HEK293 (cell line): ENCODE results near the gene HOXD9.
A peak's percentile ranks its signal among the peaks of the same experiment; 100 is the strongest.

Experiments used
- CTCF ChIA-PET: fragments of 350-600 bp; formaldehyde crosslinking; extraction: SDS; loops from one replicate; lab custom pipeline; 2021; ENCODE audit warnings: antibody characterized with exemption; lab: Yijun Ruan, JAX
- POLR2A ChIA-PET: fragments of 300-600 bp; formaldehyde crosslinking; extraction: SDS; loops from one replicate; lab custom pipeline; 2020; ENCODE audit warnings: antibody characterized with exemption, inconsistent platforms; lab: Yijun Ruan, JAX
- H3K27ac ChIP-seq: fragments of 200-500 bp; sonication (Bioruptor generic); 2 replicates; pipeline ENCODE4 v1.5.1; 2014; ENCODE audit warnings: low read depth, low read length, control low read depth, inconsistent platforms; ENCODE audit errors: extremely low read depth
- H3K36me3 ChIP-seq, 2 experiments: fragments of 200-500 bp in 1 of 2; sonication (Bioruptor generic) in 1 of 2; 1 replicate in 1 of 2; 2 replicates in 1 of 2; pipeline ENCODE4 v1.5.1; 2014 to 2017; ENCODE audit warnings: inconsistent platforms in 2 of 2, low read length in 2 of 2; ENCODE audit not compliant: control insufficient read depth in 2 of 2, insufficient read depth in 1 of 2
- H3K4me1 ChIP-seq: fragments of 200-500 bp; sonication (Bioruptor generic); 2 replicates; pipeline ENCODE4 v1.5.1; 2014; ENCODE audit warnings: mild to moderate bottlenecking, low read length, inconsistent platforms; ENCODE audit not compliant: control insufficient read depth, insufficient read depth
- H3K4me3 ChIP-seq: 2 replicates; pipeline ENCODE4 v1.5.1; 2011; ENCODE audit warnings: low read depth, mild to moderate bottlenecking, control low read depth, low read length, moderate library complexity
- H3K9me3 ChIP-seq: fragments of 200-500 bp; sonication (Bioruptor generic); 2 replicates; pipeline ENCODE4 v1.5.1; 2014; ENCODE audit warnings: low read depth, low read length, inconsistent platforms; ENCODE audit not compliant: control insufficient read depth, insufficient read depth
- EGR2 ChIP-seq: fragments of 450-650 bp; formaldehyde crosslinking; IDR thresholded peaks from 2 replicates; pipeline ENCODE4 v1.5.1; 2016; ENCODE audit warnings: low read depth, missing biosample characterization, missing genetic modification characterization
- GLI2 ChIP-seq: fragments of 450-650 bp; formaldehyde crosslinking; IDR thresholded peaks from 2 replicates; pipeline ENCODE4; 2017; ENCODE audit warnings: missing biosample characterization, missing genetic modification characterization, low read depth, borderline replicate concordance
- ZBTB8A ChIP-seq: fragments of 450-650 bp; formaldehyde crosslinking; IDR thresholded peaks from 2 replicates; pipeline ENCODE4 v1.5.1; 2016; ENCODE audit warnings: missing biosample characterization, missing genetic modification characterization
- ZNF10 ChIP-seq: fragments of 450-650 bp; formaldehyde crosslinking; IDR thresholded peaks from 2 replicates; pipeline ENCODE4 v1.5.1; 2017; ENCODE audit warnings: missing biosample characterization, missing genetic modification characterization
- ZNF138 ChIP-seq: fragments of 450-650 bp; formaldehyde crosslinking; IDR thresholded peaks from 2 replicates; pipeline ENCODE4 v1.5.1; 2016; ENCODE audit warnings: missing biosample characterization, missing genetic modification characterization, borderline replicate concordance
- ZNF239 ChIP-seq: fragments of 450-650 bp; formaldehyde crosslinking; IDR thresholded peaks from 2 replicates; pipeline ENCODE4 v1.5.1; 2016; ENCODE audit warnings: missing biosample characterization, missing genetic modification characterization
- ZNF266 ChIP-seq: fragments of 450-650 bp; formaldehyde crosslinking; IDR thresholded peaks from 2 replicates; pipeline ENCODE4 v1.5.1; 2016; ENCODE audit warnings: missing biosample characterization, missing genetic modification characterization, low read depth
- ZNF341 ChIP-seq: fragments of 450-650 bp; formaldehyde crosslinking; IDR thresholded peaks from 2 replicates; pipeline ENCODE4; 2016; ENCODE audit warnings: low read depth, missing biosample characterization, missing genetic modification characterization
- ZNF404 ChIP-seq: fragments of 450-650 bp; formaldehyde crosslinking; IDR thresholded peaks from 2 replicates; pipeline ENCODE4 v1.5.1; 2017; ENCODE audit warnings: missing biosample characterization, missing genetic modification characterization
- ZNF501 ChIP-seq: fragments of 450-650 bp; formaldehyde crosslinking; IDR thresholded peaks from 2 replicates; pipeline ENCODE4 v1.5.1; 2016; ENCODE audit warnings: missing biosample characterization, missing genetic modification characterization
- ZNF624 ChIP-seq: fragments of 450-650 bp; formaldehyde crosslinking; IDR thresholded peaks from 2 replicates; pipeline ENCODE4 v1.5.1; 2017; ENCODE audit warnings: missing biosample characterization, missing genetic modification characterization
- ZNF768 ChIP-seq: fragments of 450-650 bp; formaldehyde crosslinking; IDR thresholded peaks from 2 replicates; pipeline ENCODE4 v1.5.1; 2018; ENCODE audit warnings: missing biosample characterization, mild to moderate bottlenecking, missing genetic modification characterization
- ZSCAN30 ChIP-seq: fragments of 450-650 bp; IDR thresholded peaks from 2 replicates; pipeline ENCODE4 v1.5.1; 2018; ENCODE audit warnings: missing biosample characterization, mild to moderate bottlenecking, missing genetic modification characterization, moderate library complexity
- TF ChIP-seq, protein P1 (sequence below): fragments of 450-650 bp; formaldehyde crosslinking; IDR thresholded peaks from 2 replicates; pipeline ENCODE4 v1.5.1; 2016; ENCODE audit warnings: missing biosample characterization, missing genetic modification characterization
- TF ChIP-seq, protein P2 (sequence below): IDR thresholded peaks from 2 replicates; pipeline ENCODE4 v1.6.1; 2011; ENCODE audit warnings: mild to moderate bottlenecking, low read depth, low read length, borderline replicate concordance
- TF ChIP-seq, protein P3 (sequence below): fragments of 450-650 bp; formaldehyde crosslinking; IDR thresholded peaks from 2 replicates; pipeline ENCODE4 v1.5.1; 2016; ENCODE audit warnings: missing biosample characterization, missing genetic modification characterization
- TF ChIP-seq, protein P4 (sequence below): fragments of 450-650 bp; formaldehyde crosslinking; IDR thresholded peaks from 2 replicates; pipeline ENCODE4 v1.5.1; 2016; ENCODE audit warnings: missing biosample characterization, missing genetic modification characterization, borderline replicate concordance
- TF ChIP-seq, protein P5 (sequence below): sonication (generic); formaldehyde crosslinking; IDR thresholded peaks from 2 replicates; pipeline ENCODE4 v1.8.1; 2022; ENCODE audit warnings: mild to moderate bottlenecking, moderate library complexity, missing genetic modification reagents

Gene HOXD9

DNA sequence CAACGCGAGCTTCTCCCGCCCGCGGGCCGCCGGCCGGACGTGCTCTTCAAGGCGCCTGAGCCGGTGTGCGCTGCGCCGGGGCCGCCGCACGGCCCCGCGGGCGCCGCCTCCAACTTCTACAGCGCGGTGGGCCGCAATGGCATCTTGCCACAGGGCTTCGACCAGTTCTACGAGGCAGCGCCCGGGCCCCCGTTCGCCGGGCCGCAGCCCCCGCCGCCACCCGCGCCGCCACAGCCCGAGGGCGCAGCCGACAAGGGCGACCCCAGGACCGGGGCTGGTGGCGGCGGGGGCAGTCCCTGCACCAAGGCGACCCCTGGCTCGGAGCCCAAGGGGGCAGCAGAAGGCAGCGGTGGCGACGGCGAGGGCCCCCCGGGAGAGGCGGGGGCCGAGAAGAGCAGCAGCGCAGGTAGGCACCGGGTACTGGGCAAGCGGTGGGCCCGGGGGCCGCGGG lies 14.8 kb upstream of the HOXD9 start:
- H3K4me1 ChIP-seq: peaks cover 6% of the 10 kb centered on the region; the same call in 1 of the 2 replicates
- peak overlapping the region; percentile 74 for H3K4me3 ChIP-seq
- TF ChIP-seq ZNF138 (tag by site-specific recombination) (no peak), ZNF404 (tag by site-specific recombination) (no peak), ZBTB8A (tag by site-specific recombination) (no peak), ZNF501 (tag by site-specific recombination) (no peak), ZNF624 (tag by site-specific recombination) (no peak), EGR2 (tag by site-specific recombination) (no peak), ZNF239 (tag by site-specific recombination) (no peak), ZSCAN30 (tag by site-specific recombination) (no peak), ZNF768 (no peak), ZNF10 (tag by site-specific recombination) (no peak), ZNF341 (no peak), GLI2 (tag by site-specific recombination) (no peak), ZNF266 (tag by site-specific recombination) (no peak)
- TF ChIP-seq, protein P1, sequence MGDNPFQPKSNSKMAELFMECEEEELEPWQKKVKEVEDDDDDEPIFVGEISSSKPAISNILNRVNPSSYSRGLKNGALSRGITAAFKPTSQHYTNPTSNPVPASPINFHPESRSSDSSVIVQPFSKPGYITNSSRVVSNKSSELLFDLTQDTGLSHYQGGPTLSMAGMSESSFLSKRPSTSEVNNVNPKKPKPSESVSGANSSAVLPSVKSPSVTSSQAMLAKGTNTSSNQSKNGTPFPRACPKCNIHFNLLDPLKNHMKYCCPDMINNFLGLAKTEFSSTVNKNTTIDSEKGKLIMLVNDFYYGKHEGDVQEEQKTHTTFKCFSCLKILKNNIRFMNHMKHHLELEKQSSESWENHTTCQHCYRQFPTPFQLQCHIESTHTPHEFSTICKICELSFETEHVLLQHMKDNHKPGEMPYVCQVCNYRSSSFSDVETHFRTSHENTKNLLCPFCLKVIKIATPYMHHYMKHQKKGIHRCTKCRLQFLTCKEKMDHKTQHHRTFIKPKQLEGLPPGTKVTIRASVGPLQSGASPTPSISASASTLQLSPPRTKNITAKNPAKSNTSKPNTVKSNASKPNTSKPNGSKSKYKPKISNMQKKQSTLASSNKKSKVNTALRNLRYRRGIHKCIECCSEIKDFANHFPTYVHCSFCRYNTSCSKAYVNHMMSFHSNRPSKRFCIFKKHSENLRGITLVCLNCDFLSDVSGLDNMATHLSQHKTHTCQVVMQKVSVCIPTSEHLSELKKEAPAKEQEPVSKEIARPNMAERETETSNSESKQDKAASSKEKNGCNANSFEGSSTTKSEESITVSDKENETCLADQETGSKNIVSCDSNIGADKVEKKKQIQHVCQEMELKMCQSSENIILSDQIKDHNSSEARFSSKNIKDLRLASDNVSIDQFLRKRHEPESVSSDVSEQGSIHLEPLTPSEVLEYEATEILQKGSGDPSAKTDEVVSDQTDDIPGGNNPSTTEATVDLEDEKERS (tag by site-specific recombination): no peak
- TF ChIP-seq, protein P2, sequence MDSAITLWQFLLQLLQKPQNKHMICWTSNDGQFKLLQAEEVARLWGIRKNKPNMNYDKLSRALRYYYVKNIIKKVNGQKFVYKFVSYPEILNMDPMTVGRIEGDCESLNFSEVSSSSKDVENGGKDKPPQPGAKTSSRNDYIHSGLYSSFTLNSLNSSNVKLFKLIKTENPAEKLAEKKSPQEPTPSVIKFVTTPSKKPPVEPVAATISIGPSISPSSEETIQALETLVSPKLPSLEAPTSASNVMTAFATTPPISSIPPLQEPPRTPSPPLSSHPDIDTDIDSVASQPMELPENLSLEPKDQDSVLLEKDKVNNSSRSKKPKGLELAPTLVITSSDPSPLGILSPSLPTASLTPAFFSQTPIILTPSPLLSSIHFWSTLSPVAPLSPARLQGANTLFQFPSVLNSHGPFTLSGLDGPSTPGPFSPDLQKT: no peak
- TF ChIP-seq, protein P3, sequence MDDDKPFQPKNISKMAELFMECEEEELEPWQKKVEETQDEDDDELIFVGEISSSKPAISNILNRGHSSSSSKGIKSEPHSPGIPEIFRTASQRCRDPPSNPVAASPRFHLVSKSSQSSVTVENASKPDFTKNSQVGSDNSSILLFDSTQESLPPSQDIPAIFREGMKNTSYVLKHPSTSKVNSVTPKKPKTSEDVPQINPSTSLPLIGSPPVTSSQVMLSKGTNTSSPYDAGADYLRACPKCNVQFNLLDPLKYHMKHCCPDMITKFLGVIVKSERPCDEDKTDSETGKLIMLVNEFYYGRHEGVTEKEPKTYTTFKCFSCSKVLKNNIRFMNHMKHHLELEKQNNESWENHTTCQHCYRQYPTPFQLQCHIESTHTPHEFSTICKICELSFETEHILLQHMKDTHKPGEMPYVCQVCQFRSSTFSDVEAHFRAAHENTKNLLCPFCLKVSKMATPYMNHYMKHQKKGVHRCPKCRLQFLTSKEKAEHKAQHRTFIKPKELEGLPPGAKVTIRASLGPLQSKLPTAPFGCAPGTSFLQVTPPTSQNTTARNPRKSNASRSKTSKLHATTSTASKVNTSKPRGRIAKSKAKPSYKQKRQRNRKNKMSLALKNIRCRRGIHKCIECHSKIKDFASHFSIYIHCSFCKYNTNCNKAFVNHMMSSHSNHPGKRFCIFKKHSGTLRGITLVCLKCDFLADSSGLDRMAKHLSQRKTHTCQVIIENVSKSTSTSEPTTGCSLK (tag by site-specific recombination): no peak
- TF ChIP-seq, protein P4, sequence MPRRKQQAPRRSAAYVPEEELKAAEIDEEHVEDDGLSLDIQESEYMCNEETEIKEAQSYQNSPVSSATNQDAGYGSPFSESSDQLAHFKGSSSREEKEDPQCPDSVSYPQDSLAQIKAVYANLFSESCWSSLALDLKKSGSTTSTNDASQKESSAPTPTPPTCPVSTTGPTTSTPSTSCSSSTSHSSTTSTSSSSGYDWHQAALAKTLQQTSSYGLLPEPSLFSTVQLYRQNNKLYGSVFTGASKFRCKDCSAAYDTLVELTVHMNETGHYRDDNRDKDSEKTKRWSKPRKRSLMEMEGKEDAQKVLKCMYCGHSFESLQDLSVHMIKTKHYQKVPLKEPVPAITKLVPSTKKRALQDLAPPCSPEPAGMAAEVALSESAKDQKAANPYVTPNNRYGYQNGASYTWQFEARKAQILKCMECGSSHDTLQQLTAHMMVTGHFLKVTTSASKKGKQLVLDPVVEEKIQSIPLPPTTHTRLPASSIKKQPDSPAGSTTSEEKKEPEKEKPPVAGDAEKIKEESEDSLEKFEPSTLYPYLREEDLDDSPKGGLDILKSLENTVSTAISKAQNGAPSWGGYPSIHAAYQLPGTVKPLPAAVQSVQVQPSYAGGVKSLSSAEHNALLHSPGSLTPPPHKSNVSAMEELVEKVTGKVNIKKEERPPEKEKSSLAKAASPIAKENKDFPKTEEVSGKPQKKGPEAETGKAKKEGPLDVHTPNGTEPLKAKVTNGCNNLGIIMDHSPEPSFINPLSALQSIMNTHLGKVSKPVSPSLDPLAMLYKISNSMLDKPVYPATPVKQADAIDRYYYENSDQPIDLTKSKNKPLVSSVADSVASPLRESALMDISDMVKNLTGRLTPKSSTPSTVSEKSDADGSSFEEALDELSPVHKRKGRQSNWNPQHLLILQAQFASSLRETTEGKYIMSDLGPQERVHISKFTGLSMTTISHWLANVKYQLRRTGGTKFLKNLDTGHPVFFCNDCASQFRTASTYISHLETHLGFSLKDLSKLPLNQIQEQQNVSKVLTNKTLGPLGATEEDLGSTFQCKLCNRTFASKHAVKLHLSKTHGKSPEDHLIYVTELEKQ (tag by site-specific recombination): no peak
- TF ChIP-seq, protein P5, sequence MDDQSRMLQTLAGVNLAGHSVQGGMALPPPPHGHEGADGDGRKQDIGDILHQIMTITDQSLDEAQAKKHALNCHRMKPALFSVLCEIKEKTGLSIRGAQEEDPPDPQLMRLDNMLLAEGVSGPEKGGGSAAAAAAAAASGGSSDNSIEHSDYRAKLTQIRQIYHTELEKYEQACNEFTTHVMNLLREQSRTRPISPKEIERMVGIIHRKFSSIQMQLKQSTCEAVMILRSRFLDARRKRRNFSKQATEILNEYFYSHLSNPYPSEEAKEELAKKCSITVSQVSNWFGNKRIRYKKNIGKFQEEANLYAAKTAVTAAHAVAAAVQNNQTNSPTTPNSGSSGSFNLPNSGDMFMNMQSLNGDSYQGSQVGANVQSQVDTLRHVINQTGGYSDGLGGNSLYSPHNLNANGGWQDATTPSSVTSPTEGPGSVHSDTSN: no peak
- POLR2A ChIA-PET: interaction anchor here (0.6 to 4.2 kb wide), 6 partner anchors 10 to 1495 kb away, joined by 3 to 75 read pairs (median 4); partner anchors contain the start of gene HOXD13
- CTCF ChIA-PET: interaction anchor here (1.2 kb wide), 1 partner anchor 19 kb away, joined by 7 read pairs; no protein-coding TSS in a partner anchor
- peaks cover 12 to 40% of the 10 kb centered on the region in 2 experiments for H3K36me3 ChIP-seq
- H3K27ac ChIP-seq: peak overlapping the region; percentile 100
- no peaks in the 10 kb centered on the region for H3K9me3 ChIP-seq
